HG02840 (cell line): ENCODE measurements around the gene AAGAB.
"Not testable (repeated sequence)": the region's sequence is repeated elsewhere in the genome, so short reads cannot be mapped to it uniquely, and the experiment has no call there.

Experiments used
- ATAC-seq: cut with Tn5 transposase; IDR thresholded peaks from one replicate; pipeline ENCODE4 v1.9.1; 2021; ENCODE audit warnings: mild to moderate bottlenecking, moderate library complexity, moderate number of reproducible peaks; ENCODE audit not compliant: unreplicated experiment, low FRiP score

AAGAB gene

DNA sequence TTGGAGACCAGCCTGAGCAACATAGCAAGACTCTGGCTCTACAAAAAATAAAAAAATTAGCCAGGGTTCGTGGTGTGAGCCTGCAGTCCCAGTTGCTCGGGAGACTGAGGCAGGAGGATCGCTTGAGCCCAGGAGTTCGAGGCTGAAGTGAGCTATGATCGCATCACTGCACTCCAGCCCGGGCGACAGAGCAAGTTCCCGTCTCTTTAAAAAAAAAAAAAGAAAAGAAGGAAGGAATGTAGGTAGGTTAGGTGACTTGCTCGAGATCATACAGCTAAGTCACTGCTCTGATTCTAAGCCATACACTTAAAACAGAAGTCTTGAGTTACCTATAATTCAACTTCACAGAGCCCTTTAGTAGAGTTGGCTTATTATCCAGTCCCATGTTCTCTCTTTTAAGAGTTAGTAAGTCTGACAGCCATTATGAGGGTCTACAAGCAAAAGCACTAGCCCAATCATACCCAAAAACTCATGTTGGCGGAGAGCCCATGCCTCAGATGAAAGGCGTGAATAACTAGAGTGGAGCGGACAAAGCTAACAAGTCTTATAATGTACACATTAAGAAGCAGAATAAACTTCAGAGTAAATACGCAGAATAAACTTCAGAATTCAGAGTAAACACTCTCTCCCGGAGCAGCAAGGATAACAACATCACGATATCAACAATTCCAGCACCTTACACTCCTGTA lies 768 bp downstream of the AAGAB start:
- ATAC-seq = no peak

DNA sequence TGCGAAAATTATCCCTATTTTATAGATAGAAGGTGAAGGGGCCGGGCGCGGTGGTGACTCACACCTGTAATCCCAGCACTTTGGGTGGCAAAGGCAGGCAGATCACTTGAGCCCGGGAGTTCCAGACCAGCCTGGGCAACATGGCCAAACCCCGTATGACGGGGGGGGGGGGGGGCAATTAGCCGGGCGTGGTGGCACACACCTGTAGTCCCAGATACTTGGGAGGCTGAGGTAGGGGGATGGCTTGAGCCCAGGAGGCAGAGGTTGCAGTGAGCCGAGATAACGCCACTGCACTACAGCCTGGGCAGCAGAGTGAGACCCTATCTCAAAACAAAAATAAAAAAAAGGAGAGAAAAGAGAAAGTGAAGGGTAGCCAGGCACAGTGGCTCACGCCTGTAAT lies 1.4 kb downstream of the AAGAB start:
- ATAC-seq = no peak

DNA sequence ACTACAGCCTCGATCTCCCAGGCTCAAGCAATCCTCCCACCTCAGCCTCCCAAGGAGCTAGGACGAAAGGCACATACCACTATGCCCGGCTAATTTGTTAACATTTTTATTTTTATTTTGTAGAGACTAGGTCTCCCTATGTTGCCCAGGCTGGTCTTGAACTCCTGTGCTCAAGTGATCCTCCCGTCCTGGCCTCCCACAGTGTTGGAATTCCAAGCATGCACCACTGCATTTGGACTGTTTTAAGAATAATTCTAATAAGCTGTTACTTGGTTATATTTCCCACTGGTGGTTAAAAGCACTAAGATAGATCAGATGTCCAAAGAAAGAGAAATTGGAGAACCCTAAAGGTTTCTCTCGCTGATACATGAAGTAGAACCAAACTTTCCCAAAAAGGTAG lies 3.1 kb downstream of the AAGAB start:
- no peak for ATAC-seq

DNA sequence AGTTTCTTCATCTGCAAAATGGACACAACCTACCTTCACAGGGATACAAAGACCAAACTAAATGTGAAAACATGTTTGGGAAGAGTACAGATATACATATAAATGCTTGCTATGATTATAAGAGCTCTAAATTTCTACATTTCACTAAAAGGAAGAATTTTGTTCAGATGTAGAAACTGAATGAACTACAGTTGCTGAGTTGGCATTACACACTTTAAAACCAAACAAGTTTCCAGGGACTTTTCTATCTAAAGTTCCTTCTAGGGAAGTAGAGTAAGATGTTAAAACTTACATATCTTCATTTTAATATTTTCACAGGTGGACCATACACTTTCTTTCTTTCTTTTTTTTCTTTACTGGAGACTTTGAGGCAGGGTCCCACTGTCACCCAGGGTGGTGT lies 4.6 kb downstream of the AAGAB start:
- no peak for ATAC-seq

DNA sequence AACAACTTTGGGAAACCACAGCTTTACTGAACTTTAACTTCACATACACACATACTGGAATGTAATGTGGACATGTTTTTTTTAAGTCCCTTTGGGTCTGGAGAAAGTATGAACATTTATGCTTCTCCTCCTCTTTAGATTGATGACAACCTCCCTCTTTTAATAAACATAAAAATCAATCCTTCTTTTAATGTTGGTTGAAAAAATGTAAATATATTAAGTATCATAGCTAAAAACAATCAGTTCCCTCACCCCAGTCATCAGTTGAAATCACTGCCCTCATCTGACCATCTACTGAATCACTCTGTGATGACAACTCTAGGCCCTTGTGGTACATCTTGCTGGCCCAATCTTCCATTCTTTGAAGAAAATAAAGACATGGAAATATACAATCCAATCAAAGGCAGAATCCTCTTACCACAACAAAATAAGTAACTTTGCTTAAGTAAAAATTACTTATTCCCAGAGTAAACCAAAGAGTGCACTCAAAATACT lies 6.4 kb downstream of the AAGAB start:
- ATAC-seq = no peak

DNA sequence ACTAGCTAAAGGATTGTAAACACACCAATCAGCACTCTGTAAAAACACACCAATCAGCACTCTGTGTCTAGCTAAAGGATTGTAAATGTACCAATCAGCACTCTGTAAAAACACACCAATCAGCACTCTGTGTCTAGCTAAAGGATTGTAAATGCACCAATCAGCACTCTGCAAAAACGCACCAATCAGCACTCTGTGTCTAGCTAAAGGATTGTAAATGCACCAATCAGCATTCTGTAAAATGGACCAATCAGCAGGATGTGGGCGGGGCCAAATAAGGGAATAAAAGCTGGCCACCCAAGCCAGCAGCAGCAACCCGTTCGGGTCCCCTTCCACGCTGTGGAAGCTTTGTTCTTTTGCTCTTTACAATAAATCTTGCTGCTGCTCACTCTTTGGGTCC lies 7.9 kb downstream of the AAGAB start:
- not testable (repeated sequence) for ATAC-seq

DNA sequence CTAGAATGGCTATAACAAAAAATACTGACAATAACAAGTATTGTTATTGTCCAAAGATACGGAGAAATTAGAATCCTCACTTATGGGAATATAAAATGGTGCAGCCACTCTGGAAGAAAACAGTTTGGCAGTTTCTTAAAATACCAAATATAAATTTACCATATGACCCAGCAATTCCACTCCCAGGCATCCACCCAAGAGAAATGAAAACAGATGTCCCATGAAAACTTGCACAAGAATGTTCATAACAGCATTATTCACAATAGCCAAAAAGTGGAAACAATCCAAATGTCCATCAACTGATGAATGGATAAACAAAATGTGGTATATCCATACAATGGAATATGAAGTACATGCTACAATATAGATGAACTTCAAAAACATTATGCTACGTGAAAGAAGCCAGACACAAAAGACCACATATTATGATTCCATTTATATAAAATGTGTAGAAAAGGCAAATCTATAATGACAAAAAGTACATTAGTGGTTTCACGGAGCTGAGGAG lies 9.4 kb downstream of the AAGAB start:
- ATAC-seq = no peak

DNA sequence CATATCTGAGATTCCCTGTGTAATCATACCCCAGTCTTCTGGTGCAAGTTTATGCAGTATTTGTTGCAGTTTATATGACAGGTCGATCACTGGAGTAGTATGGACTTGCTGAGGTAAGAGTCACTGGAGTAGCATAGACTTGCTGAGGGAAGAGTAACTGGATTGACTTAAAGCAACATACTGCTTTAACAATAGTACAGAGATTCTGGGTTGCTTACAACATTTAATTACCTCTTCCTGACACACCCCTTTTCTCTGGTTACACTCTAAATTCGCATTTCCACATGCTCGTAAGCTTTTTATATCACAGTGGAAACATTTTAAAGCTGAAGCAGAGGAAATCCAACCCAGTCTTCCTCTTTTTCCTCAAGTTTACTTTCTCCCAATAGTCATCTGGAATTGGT lies 11.8 kb downstream of the AAGAB start:
- no peak for ATAC-seq

DNA sequence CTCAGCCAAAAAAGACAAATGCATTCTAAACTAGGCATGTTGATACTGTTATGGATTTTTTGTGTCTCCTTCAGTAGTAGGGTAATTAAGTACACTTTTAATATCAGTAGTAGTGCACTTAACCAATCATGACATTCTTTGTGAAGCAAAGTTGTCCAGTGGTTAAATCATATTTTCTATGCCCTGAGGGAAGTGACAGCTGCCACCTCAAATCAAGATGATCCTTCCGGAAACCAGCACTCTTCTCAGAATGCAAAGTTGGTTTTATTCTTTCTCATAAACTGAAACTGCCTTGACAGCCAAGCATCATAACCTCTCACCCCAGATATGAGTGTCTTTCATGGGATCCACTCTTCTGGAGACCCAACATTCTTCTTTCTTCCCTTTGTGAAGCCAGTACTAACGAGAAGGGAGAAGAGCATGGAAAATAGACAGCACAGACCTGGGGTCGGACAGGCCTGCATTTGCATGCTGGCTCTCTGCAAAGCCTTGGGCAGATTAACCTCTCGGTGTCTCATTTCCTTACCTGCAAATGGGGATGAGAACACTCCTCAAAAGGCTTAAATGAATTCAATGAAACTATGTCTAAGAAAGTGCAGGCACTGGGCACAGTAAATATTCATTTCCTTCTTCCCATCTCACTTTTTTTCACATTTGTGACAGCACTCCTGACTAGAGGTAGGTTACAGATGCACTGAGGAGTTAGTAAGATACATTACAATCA lies 13.2 kb downstream of the AAGAB start:
- peak; percentile 81 for ATAC-seq

DNA sequence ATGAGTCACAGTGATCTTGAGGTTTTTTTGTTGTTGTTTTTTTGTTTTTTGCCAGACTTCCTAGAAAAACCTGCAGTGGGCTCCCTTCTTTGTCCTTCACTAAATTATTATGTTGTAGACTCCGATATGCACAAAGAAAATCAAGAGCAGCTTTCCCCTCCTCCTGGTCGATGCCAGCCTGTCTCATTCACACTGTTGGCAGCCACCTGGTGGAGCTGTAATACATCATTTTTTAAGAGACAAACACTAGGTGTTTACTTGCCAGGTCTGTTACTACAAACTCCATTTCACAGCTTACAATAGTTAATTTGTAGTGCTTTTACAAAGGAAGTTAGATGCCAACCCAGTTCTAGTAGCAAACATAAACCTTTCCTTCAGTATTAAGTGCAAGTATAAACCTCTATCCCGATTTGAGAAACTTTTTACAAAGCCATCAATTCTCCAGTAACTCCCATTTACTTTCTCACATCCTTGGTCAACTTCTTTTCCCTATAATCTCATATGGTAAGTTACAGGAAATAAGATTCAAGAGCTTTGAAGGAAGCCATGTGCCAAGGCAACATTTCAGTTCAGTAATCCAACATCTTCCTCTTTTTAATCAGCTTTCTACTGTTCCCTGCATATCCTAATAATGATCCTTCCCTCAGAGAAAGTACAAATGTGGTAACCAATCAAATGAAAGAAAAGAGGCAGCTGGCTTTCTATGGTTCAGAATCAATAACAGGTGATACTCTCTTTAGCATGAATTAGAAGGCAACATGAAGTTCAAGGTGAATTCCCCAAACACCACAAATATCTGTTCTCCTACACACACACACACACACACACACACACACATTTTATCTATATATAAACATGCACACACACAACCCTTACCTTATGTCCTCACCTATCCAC lies 14.0 kb downstream of the AAGAB start:
- peak; percentile 11 for ATAC-seq

DNA sequence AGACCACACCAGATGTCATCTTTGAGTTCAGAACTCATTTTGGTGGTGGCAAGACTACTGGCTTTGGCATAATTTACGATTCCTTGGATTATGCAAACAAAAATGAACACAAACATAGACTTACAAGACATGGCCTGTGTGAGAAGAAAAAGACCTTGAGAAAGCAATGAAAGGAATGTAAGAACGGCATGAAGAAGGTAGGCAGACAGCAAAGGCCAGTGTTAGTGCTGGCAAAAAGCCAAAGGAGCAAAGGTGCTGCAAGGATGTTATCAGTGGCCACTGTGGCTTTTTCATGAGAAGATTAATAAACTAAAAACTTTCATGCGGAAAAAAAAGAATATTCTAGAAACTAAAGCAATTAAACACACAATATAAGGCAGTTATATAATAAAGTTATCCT lies 21.9 kb downstream of the AAGAB start:
- no peak for ATAC-seq

DNA sequence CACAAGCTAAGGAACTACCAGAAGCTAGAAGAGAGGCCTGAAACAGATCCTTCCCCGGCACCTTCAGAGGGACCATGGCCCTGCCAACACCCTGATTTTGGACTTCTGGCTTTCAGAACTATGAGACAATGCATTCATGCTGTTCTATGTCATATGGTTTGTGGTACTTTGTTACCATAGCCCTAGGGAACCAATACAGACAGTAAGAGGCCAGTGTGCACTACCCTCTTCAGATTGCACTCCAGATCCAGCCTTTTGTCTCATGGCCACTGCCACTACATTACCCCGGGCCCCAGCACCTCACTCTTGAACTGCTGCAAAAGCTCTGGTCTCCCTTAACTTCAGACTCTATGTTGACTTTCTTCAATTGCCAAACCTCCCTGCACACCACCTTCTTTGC lies 24.0 kb downstream of the AAGAB start:
- ATAC-seq = no peak

DNA sequence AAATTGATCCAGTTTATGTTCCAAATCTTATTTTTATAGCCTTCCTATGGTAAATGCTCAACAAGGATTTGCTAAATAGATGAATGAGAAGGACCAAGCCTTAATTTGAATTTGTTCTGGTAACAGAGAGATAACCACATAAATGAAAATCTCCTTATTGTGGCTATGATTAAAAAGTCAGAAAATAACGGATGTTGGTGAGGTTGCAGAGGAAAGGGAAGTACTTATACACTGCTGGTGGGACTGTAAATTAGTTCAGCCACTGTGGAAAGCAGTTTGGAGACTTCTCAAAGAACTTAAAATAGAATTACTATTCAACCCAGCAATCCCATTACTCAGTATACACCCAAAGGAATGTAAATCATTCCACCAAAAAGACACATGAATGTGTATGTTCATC lies 26.2 kb downstream of the AAGAB start:
- ATAC-seq = no peak

DNA sequence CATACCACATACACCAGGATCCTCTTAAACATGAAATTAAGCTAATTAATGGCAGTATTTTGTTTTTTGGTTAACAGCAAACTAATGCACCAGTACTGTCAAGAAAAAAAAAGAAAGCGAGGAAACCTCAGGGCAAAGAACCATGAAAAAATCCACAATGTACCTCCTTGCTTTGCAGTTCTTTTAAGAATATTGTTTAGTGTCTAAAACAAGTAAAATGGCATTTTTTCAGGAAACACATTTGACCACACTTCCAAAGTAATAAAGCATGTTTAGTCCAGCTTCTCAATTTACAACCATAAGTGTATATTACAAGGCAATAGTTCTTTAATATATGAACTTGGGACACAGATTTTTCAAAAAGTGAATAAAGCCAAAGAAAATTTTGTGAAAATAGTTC lies 26.6 kb downstream of the AAGAB start:
- no peak for ATAC-seq

DNA sequence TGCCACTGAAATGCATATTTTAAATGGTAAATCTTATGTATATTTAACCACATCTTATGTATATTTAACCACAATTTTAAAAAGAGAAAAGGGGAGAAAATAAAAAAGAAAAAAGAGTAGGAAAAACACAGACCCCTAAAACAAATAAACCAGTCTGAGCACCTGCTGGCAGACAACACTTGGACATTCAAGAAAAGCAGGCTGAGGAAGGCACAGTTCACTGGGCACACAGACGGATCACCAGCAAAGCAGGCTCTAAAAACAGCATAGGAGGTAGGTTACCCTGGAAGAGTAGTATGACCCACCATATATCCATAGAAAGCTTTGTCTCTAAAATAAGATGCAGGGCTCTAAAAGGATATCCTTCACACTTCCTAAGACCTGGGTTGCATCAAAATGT lies 27.0 kb downstream of the AAGAB start:
- no peak for ATAC-seq

DNA sequence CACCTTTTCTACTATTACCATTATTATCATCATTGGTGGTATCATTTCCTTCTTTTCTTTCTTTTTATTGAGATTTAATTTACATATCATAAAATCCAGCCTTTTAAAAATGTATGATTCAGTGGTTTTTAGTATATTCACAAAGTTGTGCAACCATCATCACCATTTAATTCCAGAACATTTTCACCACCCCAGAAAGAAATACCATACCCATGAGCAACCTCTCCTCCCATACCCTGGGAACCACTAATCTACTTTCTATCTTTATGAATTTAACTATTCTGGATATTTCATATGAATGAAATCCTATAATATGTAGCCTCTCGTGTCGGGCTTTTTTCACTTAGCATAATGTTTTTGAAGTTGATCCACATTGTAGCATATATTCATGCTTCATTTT lies 29.1 kb downstream of the AAGAB start:
- ATAC-seq = no peak

DNA sequence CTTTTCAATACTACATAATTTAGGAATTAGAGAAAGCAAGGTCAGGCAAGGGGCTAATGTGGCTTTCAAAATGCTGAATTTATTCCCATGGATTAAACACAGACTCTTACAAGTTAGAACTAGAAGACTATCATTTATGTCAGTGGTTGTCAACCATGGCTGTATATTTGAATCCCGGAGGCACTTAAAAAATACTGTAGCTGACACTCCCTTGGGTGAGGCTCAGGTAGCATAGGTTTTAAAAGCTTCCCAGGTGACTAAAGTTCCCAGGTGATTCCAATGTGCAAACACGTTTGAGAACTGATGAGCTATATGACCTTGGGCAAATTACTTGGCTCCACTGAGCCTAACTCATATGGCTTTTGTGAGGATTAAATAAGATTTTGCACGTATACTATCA lies 29.6 kb downstream of the AAGAB start:
- ATAC-seq = no peak

DNA sequence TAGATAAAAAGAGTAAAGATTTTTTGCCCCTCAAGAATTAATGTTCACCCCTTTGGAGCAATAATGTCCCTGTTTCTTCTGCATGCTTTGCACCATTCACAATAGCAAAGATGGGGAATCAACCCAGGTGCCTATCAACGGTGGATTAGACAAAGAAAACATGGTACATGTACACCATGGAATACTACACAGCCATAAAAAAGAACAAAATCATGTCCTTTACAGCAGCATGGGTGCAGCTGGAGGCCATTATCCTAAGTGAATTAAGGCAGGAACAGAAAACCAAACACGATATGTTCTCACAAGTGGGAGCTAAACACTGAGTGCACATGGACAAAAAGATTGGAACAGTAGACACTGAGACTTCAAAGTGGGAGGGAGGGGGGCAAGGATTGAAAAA lies 35.2 kb downstream of the AAGAB start:
- no peak for ATAC-seq

DNA sequence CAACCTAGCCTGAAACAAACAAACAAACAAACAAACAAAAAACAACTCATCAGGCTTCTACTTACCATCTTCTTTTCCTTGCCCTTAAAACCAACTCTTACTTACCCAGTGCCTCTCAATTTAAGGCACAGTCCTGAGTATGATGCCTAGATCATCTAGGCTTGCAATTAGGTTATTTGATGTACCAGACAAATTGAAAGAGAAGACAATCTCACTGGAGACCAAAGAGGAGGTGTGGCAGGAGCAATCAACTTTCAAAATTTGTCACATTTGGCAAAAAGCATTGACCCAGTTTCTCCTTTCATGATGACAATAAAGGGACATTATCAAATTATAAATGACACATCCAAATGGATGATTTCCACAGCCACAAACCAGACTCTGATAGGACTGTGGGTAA lies 36.0 kb downstream of the AAGAB start:
- no peak for ATAC-seq

DNA sequence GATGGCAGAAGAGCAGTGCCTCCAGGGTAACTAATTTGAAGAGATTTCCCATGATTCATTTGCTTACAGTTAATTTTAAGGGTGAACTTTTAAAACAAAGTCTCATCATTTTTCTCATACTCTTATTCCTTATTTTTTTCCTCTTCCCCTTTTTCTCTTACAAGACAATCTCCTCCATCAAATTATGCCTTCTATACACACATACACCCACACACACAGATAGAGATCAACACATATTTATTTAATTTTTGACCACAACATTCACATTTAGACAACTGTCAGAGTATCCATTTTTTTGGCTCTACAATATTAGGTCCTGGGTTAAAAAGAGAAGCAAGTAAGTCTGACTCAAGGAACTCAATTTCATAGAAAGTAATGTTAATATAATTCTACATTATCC lies 37.6 kb downstream of the AAGAB start:
- ATAC-seq = no peak

DNA sequence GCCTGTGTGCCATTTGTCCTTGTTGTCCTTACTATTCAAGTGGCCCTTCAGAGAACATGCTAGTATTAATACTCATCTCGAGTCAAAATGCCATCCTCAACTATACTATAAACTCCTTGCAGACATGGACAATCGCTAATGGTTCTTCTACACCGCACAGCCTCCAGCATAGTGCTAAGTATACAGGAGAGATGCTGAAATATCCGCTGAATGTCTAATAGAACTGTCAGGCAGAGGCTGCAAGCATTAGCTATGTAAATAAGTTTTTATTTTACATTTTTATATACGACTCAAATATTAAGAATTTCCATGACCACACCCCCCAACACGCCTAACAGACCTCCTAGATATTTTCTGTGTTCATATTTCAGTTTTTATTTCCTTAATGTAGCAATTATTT lies 39.4 kb downstream of the AAGAB start:
- no peak for ATAC-seq
